HFF-Myc (cell line): Measurements from ENCODE around the gene PRKAR1B.

ENCODE experiments used
- DNase-seq: peaks from one replicate; pipeline ENCODE4 v3.0.0-alpha.2; 2011; ENCODE audit warnings: low read depth; ENCODE audit errors: extremely low read depth
- H3K4me3 ChIP-seq: replicated peaks from 2 replicates; pipeline ENCODE4 v1.5.1; 2011; ENCODE audit warnings: low read depth, mild to moderate bottlenecking, control low read depth, low read length
- CTCF ChIP-seq: IDR thresholded peaks from 2 replicates; pipeline ENCODE4 v1.5.1; 2012; ENCODE audit warnings: mild to moderate bottlenecking, low read depth, low read length, control low read depth; ENCODE audit errors: missing control alignments

PRKAR1B gene

GRCh38 chr7:734214-734613 lies 7.1 kb upstream of the PRKAR1B start:
- DNase-seq: no peak
- no peak overlapping the region for H3K4me3 ChIP-seq
- TF ChIP-seq CTCF: no peak

GRCh38 chr7:732556-732955 lies 5.5 kb upstream of the PRKAR1B start:
- no peak for TF ChIP-seq CTCF
- no peak for DNase-seq
- H3K4me3 ChIP-seq: no peak overlapping the region

GRCh38 chr7:732094-732541 lies 5.0 kb upstream of the PRKAR1B start:
- no peak for TF ChIP-seq CTCF
- no peak for DNase-seq
- no peak overlapping the region for H3K4me3 ChIP-seq

- H3K4me3 ChIP-seq: no peak overlapping the region
- no peak for DNase-seq
- TF ChIP-seq CTCF: no peak
Measured at GRCh38 chr7:731440-732085, 4.5 kb upstream of the PRKAR1B start.

- TF ChIP-seq CTCF: no peak
- no peak for DNase-seq
- no peak overlapping the region for H3K4me3 ChIP-seq
Measured at GRCh38 chr7:730501-731439, 3.7 kb upstream of the PRKAR1B start.

- DNase-seq: no peak
- H3K4me3 ChIP-seq: no peak overlapping the region
- no peak for TF ChIP-seq CTCF
Measured at GRCh38 chr7:729140-730000, 2.3 kb upstream of the PRKAR1B start.
